Measurements from ENCODE around the gene KREMEN1.

GRCh38 chr22:29201782-29202181, 128.9 kb downstream of the KREMEN1 start:
- TF ChIP-seq POLR2A (IDR thresholded peaks at IDR 0.05; ENCODE audit: low read length) (no peak), GATA1 (IDR thresholded peaks at IDR 0.05; ENCODE audit: low read depth, low read length) (no peak)

Data from erythroblast (primary cell).